ENCODE measurements around the gene CCSER2. TPM values are rescaled to one million over a fixed set of nuclear protein-coding genes. Genes with fewer than 3 reads are reported as not detected.
A peak's percentile ranks its signal among the peaks of the same experiment; 100 is the strongest.
"Not testable (repeated sequence)": the region's sequence is repeated elsewhere in the genome, so short reads cannot be mapped to it uniquely, and the experiment has no call there.

The CCSER2 gene, protein sequence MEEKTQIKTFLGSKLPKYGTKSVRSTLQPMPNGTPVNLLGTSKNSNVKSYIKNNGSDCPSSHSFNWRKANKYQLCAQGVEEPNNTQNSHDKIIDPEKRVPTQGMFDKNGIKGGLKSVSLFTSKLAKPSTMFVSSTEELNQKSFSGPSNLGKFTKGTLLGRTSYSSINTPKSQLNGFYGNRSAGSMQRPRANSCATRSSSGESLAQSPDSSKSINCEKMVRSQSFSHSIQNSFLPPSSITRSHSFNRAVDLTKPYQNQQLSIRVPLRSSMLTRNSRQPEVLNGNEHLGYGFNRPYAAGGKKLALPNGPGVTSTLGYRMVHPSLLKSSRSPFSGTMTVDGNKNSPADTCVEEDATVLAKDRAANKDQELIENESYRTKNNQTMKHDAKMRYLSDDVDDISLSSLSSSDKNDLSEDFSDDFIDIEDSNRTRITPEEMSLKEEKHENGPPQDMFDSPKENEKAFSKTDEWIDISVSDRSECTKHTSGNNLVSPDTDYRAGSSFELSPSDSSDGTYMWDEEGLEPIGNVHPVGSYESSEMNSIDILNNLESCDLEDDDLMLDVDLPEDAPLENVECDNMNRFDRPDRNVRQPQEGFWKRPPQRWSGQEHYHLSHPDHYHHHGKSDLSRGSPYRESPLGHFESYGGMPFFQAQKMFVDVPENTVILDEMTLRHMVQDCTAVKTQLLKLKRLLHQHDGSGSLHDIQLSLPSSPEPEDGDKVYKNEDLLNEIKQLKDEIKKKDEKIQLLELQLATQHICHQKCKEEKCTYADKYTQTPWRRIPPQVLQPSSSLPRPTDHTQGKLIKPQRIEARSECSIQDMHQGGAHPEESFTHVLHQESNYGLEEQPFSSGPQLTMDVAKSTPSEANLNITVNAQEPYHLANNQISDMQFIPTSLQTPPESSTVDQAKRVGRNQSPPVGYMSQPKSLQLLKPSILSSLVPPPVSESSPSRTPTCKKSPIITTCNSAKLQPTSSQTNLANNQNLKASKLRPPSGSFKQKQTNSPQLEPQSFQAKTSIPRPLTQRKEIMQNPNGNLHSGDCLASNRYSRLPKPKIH
- 90.1 TPM for total RNA-seq

DNA sequence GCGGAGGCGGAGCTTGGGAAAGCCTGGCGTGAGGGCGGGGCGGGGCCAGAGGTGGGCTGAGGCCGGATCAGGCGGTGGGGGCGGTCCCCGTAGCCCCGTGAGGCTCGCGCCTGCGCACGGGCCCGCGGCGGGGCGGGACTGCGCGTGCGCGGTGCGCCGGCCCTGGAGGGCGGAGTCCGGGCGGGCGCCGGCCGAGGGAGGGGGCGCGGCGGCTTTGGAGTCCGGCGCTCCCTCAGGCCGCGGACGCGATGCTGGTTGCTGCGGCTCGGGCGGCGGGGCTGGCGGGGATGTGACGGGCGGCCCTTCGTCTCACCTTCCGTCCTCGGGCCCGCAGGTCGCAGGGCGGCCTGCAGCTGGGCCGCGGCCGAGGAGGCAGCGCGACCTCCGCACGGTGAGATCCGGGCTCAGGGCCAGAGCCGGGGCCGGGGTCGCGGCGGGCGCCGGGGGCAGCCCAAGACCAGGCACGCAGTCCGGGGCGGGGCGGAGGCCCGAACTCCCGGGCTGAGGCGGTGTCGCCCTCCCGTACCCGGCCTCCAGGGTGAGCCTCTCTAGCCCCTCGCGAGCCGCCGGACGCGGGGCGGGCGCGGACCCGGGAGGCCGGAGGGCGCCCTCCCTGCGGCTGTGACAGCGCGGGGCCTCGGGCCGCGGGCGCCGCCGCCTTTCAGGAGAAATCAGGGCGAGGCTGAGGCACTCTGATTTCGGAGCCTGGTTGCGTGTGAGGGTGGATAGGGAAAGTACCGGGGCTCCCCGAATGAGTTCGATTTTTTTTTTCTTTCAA lies at the start of gene CCSER2:
TSS of gene CCSER2 (plus strand) at position 172 of the 778 bp plus-strand sequence. CDS start 42,464 bp downstream, outside the sequence.
- DNase-seq (ENCODE audit: low spot score in 2 of 2) (peak; percentile 96 to 97), FAIRE-seq (no peak)

DNA sequence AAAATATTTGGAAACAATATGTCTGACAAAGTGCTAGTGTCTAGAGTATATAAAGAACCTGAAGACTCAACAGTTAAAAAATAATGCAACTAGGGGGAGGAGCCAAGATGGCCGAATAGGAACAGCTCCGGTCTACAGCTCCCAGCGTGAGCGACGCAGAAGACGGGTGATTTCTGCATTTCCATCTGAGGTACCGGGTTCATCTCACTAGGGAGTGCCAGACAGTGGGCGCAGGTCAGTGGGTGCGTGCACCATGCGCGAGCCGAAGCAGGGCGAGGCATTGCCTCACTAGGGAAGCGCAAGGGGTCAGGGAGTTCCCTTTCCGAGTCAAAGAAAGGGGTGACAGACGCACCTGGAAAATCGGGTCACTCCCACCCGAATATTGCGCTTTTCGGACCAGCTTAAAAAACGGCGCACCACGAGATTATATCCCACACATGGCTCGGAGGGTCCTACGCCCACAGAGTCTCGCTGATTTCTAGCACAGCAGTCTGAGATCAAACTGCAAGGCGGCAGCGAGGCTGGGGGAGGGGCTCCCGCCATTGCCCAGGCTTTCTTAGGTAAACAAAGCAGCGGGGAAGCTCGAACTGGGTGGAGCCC lies 48.4 kb upstream of the CCSER2 start:
- not testable (repeated sequence) for DNase-seq (ENCODE audit: low spot score in 2 of 2); FAIRE-seq

- DNase-seq (ENCODE audit: low spot score in 2 of 2) (no peak), FAIRE-seq (no peak)
Measured at GRCh38 chr10:84286695-84287094, 41.7 kb upstream of the CCSER2 start.

DNA sequence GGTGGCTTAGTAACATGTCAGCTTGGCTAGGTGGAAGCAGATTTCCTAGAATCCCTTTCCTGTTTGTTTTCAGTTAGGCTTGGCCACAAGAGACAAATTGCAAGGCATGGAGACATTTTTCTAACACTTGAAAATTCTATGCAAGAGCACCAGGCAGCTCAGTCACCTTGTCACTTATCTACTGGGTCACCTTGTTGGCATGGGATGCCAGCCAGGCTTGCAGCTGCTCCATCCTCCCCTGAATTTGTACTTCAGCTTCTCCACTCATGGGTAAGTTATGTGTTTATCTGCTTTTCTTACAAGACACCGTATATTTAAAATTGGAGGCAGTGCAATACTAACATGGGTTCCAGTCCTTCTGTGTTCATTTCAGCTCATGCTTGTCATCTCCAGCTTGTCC lies 40.2 kb upstream of the CCSER2 start:
- FAIRE-seq (no peak), DNase-seq (ENCODE audit: low spot score in 2 of 2) (no peak)

DNA sequence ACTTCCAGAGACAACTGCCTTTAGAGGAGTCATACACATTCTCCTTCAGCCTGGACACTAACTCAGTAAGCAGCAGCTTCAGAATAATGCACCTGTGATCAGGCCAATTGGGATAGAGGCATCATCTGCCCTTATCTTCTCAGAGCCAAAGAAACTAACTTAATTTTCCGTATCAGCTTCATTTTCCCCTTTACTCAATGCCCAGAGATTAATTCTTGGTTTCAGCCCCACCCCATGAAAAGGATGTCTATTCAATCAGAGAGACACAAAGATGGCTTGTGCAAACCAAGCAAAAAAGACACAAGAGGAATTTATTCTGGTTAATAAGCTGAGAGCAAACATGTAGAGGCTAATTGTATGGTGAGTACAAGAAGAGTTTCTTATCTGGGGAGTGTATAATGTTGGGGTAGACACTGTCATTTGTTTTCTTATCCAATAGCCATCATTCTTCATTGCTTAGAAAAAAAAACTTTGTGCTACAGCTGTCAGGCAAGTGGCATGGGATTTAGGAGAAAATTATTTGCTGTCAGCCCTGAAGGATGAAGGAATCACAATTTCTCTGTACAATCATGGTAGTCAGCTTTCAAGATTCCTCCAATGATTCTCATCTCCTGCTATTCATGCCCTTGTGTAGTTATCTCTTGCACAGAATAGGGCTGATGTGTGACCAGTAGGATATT lies 38.7 kb upstream of the CCSER2 start:
- no peak for DNase-seq (ENCODE audit: low spot score in 2 of 2)
- no peak for FAIRE-seq

GRCh38 chr10:84290235-84290634 lies 38.2 kb upstream of the CCSER2 start:
- DNase-seq (ENCODE audit: low spot score in 2 of 2) (no peak), FAIRE-seq (no peak)

GRCh38 chr10:84291384-84291783 lies 37.0 kb upstream of the CCSER2 start:
- DNase-seq (ENCODE audit: low spot score in 2 of 2) (no peak), FAIRE-seq (no peak)

- DNase-seq (ENCODE audit: low spot score in 2 of 2) (no peak), FAIRE-seq (no peak)
Measured at GRCh38 chr10:84292502-84292901, 35.9 kb upstream of the CCSER2 start.

DNA sequence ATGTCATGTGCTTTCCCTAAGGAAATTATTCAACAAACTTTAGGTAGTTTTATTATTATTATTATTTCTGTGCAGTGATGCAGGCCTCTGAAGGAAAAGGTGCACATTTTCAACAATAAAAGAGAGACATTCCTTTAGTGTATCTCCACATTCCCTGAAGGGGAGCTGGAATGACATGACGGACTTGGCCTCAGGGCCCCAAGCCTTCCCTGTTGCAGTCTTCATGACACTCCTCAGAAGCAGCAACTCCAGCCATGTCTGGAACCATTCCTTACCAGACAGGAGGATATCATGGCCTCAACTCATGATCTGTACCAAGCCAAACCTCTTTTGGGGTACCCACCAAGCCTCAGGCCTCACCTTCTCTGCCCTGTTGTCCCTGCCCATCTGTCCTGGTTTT lies 35.2 kb upstream of the CCSER2 start:
- DNase-seq (ENCODE audit: low spot score in 2 of 2) (no peak), FAIRE-seq (no peak)

GRCh38 chr10:84293574-84294016 lies 34.8 kb upstream of the CCSER2 start:
- FAIRE-seq (no peak), DNase-seq (ENCODE audit: low spot score in 2 of 2) (peak in 1 of 2 donors; percentile 9)

GRCh38 chr10:84294766-84295447 lies 33.5 kb upstream of the CCSER2 start:
- DNase-seq (ENCODE audit: low spot score in 2 of 2) (no peak), FAIRE-seq (no peak)

GRCh38 chr10:84296091-84296981 lies 32.1 kb upstream of the CCSER2 start:
- no peak for FAIRE-seq
- peak in 1 of 2 donors; percentile 29 for DNase-seq (ENCODE audit: low spot score in 2 of 2)

- FAIRE-seq = no peak
- no peak for DNase-seq (ENCODE audit: low spot score in 2 of 2)
Measured at GRCh38 chr10:84298057-84298456, 30.3 kb upstream of the CCSER2 start.

DNA sequence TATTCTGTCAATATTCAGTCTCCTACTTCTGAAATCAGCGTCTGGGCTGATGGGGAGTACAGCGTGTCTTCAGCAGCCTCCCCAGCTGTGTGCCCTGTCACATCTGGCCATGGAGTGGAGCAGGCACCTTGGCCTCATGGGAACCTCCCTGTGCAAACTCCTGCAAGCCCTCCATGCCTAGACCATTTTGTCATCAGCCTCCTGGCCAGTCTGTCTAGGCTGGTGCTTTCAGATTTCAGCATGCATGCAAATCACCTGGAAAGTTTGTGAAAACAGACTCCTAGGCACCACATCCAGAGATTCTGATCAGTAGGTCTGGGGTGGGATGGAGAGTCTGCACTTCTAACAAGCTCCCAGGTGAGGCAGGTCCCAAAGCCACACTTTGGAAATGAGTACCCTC lies 26.2 kb upstream of the CCSER2 start:
- FAIRE-seq (no peak), DNase-seq (ENCODE audit: low spot score in 2 of 2) (no peak)

DNA sequence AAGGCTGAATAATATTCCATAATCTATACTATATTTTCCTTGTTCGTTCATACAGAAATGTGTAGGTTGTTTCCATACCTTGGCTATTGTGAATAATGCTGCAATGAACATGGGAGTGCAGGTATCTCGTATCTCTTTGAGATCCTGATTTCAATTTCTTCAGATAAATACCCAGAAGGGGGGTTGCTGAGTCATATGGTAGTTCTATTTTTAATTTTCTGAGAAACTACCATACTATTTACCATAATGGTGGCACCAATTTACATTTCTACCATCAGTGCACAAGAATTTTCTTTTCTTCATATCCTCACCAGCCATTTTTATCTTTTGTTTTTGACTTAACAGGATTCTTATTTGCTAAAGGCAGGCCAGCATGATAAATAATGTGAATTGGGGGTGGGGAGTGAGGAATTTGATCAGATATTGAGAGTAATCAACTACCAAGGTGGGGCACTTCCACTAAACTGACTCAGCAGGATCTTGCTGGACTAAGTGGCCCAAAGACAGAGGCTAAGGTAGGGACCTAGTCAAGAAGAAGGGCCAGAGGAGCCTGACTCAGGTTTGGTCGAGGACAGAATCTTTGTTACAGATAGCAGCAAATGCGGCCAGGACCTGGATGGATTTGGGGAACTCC lies 21.5 kb upstream of the CCSER2 start:
- FAIRE-seq (no peak), DNase-seq (ENCODE audit: low spot score in 2 of 2) (no peak)

DNA sequence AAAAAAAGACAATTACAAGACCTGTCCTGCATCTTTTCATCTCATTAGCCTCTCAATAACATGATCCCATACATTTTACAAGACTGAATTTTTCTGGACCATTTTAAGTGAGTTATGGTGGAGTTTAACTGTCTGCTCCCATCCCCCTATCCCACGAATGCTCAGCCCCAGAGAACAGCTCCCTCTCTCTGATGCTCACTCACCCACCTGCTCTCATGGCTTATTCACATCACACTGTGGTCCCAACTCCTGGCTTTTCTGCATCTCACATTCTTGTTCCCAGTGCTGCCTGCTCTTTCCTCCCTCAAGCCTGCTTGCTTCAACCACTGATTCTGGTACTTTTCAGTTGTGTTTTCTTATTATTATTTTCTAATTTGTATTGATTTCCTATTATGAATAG lies 20.4 kb upstream of the CCSER2 start:
- no peak for FAIRE-seq
- no peak for DNase-seq (ENCODE audit: low spot score in 2 of 2)

Measured in frontal cortex (tissue), 4 donors.